ENCODE data around the gene RNPEP.
A peak's percentile ranks its signal among the peaks of the same experiment; 100 is the strongest.

RNPEP gene

DNA sequence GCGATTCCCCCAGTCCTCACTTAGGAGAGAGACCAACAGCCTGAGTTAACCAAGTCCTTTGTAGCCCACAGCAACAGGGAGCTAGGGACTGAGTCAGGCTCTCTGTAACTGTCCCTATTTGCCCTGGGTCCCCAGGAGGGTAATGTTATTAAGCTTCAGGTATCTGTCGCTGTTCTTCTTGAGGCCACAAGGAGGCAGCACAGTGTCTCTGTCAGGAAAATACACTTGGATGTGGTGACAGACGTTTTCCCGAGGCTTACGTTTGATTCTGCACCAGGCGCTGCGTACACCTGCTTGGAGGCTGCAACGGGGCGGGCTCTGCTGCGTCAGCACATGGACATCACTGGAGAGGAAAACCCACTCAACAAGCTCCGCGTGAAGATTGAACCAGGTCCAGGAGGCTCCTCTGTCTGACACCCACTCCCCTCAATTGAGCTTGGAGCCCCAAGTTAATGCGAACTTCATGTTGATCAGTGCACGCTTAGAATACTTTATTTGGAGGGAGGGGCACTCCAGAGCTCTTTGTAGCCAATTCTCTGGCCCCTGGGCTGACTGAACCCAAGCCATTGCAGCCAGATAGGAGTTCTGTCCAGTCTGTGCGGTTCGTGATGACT, 17.3 kb downstream of the RNPEP start:
- Histone ChIP-seq H3K36me3 (ENCODE audit: insufficient read depth, low read length) (no peaks in the 10 kb centered on the region), H3K9me3 (ENCODE audit: low read length) (no peaks in the 10 kb centered on the region), H3K9ac (ENCODE audit: low read length) (no peak overlapping the region), H3K4me3 (ENCODE audit: low read depth, low read length, poor library complexity, severe bottlenecking) (no peak overlapping the region), H3K9me2 (ENCODE audit: low read depth, low read length) (no peaks in the 10 kb centered on the region), H3F3A (ENCODE audit: insufficient read depth, low read length) (no peaks in the 10 kb centered on the region), H3K27ac (ENCODE audit: low read depth, low read length, poor library complexity, severe bottlenecking) (no peak overlapping the region), H3K4me2 (ENCODE audit: low read length) (no peak overlapping the region), H3K79me2 (ENCODE audit: insufficient read depth, low read length) (no peaks in the 10 kb centered on the region), H2AFZ (ENCODE audit: low read length) (no peak overlapping the region), H3K27me3 (ENCODE audit: insufficient read depth, low read length) (no peaks in the 10 kb centered on the region), H3K4me1 (ENCODE audit: insufficient read depth, low read length, severe bottlenecking) (no peaks in the 10 kb centered on the region), H4K20me1 (ENCODE audit: insufficient read depth, low read length) (no peaks in the 10 kb centered on the region)
- TF ChIP-seq EZH2 (IDR thresholded peaks at IDR 0.05; ENCODE audit: borderline replicate concordance, low read length), result no peak
- TF ChIP-seq, protein P1, sequence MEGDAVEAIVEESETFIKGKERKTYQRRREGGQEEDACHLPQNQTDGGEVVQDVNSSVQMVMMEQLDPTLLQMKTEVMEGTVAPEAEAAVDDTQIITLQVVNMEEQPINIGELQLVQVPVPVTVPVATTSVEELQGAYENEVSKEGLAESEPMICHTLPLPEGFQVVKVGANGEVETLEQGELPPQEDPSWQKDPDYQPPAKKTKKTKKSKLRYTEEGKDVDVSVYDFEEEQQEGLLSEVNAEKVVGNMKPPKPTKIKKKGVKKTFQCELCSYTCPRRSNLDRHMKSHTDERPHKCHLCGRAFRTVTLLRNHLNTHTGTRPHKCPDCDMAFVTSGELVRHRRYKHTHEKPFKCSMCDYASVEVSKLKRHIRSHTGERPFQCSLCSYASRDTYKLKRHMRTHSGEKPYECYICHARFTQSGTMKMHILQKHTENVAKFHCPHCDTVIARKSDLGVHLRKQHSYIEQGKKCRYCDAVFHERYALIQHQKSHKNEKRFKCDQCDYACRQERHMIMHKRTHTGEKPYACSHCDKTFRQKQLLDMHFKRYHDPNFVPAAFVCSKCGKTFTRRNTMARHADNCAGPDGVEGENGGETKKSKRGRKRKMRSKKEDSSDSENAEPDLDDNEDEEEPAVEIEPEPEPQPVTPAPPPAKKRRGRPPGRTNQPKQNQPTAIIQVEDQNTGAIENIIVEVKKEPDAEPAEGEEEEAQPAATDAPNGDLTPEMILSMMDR (IDR thresholded peaks at IDR 0.05; ENCODE audit: low read length), result peak; percentile 79

DNA sequence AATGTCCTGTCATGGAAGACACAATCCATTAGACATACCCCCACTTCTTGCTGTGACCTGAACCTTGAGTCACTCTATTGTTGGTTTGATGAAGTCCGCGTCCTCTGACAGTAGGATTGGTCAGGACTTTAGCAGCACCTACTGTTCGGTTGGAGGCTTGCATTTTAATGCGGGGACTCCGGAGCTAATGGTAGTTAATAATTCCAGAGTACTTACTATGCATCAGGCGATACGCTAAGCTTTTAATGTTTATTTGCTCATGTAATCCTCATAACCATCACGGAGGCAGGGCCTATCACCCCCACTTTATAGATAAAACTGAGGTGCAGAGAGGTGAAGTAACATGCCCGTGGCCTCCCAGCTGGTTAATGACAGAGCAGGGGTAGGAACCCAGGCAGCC, 20.1 kb downstream of the RNPEP start:
- no peaks in the 10 kb centered on the region for H3K27me3 ChIP-seq (ENCODE audit: insufficient read depth, low read length)
- H2AFZ ChIP-seq (ENCODE audit: low read length), result no peak overlapping the region
- H3K9ac ChIP-seq (ENCODE audit: low read length), result no peak overlapping the region
- H3K4me2 ChIP-seq (ENCODE audit: low read length), result no peak overlapping the region
- no peak overlapping the region for H3K4me3 ChIP-seq (ENCODE audit: low read depth, low read length, poor library complexity, severe bottlenecking)
- H3F3A ChIP-seq (ENCODE audit: insufficient read depth, low read length), result no peaks in the 10 kb centered on the region
- H3K9me3 ChIP-seq (ENCODE audit: low read length), result no peaks in the 10 kb centered on the region
- TF ChIP-seq, protein P1 (IDR thresholded peaks at IDR 0.05; ENCODE audit: low read length), result no peak
- H3K4me1 ChIP-seq (ENCODE audit: insufficient read depth, low read length, severe bottlenecking), result no peaks in the 10 kb centered on the region
- no peaks in the 10 kb centered on the region for H3K79me2 ChIP-seq (ENCODE audit: insufficient read depth, low read length)
- H4K20me1 ChIP-seq (ENCODE audit: insufficient read depth, low read length), result no peaks in the 10 kb centered on the region
- H3K27ac ChIP-seq (ENCODE audit: low read depth, low read length, poor library complexity, severe bottlenecking), result no peak overlapping the region
- no peaks in the 10 kb centered on the region for H3K36me3 ChIP-seq (ENCODE audit: insufficient read depth, low read length)
- H3K9me2 ChIP-seq (ENCODE audit: low read depth, low read length), result no peaks in the 10 kb centered on the region

DNA sequence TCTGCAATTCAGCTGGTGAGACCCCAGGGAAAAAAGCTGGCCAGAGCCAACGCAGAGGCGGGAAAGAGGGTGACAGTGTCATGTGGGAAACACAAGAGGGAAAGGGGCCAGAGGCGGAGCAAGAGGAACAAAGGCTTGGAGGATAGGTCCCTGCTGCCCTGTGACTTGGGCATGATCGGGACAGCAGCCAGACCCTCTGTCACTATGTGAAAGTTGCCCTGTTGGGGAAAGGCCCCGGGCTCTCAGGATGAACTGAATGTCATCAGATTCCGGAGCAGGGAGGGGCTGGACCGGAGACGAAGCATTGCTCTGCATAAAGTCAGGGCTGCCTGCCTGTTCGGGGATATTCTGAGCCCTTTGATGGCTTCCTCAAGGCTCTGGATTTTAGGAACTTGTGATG, 22.3 kb downstream of the RNPEP start:
- Histone ChIP-seq H4K20me1 (ENCODE audit: insufficient read depth, low read length) (no peaks in the 10 kb centered on the region), H3K9me2 (ENCODE audit: low read depth, low read length) (no peaks in the 10 kb centered on the region), H3K4me3 (ENCODE audit: low read depth, low read length, poor library complexity, severe bottlenecking) (no peak overlapping the region), H3K36me3 (ENCODE audit: insufficient read depth, low read length) (no peaks in the 10 kb centered on the region), H3K79me2 (ENCODE audit: insufficient read depth, low read length) (no peaks in the 10 kb centered on the region), H3F3A (ENCODE audit: insufficient read depth, low read length) (no peaks in the 10 kb centered on the region), H3K9me3 (ENCODE audit: low read length) (no peaks in the 10 kb centered on the region), H2AFZ (ENCODE audit: low read length) (no peak overlapping the region), H3K27me3 (ENCODE audit: insufficient read depth, low read length) (no peaks in the 10 kb centered on the region), H3K9ac (ENCODE audit: low read length) (no peak overlapping the region), H3K4me1 (ENCODE audit: insufficient read depth, low read length, severe bottlenecking) (peaks cover 1% of the 10 kb centered on the region), H3K4me2 (ENCODE audit: low read length) (no peak overlapping the region), H3K27ac (ENCODE audit: low read depth, low read length, poor library complexity, severe bottlenecking) (no peak overlapping the region)
- TF ChIP-seq, protein P1 (IDR thresholded peaks at IDR 0.05; ENCODE audit: low read length), result no peak
- TF ChIP-seq EZH2 (IDR thresholded peaks at IDR 0.05; ENCODE audit: borderline replicate concordance, low read length), result no peak
